Activated T-helper 17 cell treated with anti-CD3 and anti-CD28 coated beads, Interleukin-2, amount 50 U/mL, for 72 hours (primary cell): ENCODE measurements around the gene LRRC9. TPM values are rescaled to one million over a fixed set of nuclear protein-coding genes. Genes with fewer than 3 reads are reported as not detected.
A peak's percentile ranks its signal among the peaks of the same experiment; 100 is the strongest.
"Not testable (repeated sequence)": the region's sequence is repeated elsewhere in the genome, so short reads cannot be mapped to it uniquely, and the experiment has no call there.

Source experiments
- ATAC-seq: fragments of 150-1000 bp; cut with Tn5 transposase; replicated peaks from 2 replicates; pipeline ENCODE4 v1.10.0; 2021; ENCODE audit warnings: mild to moderate bottlenecking, moderate library complexity
- H3K27ac Mint-ChIP-seq: one replicate; pipeline ENCODE4 v1.8.0; 2022; ENCODE audit warnings: mixed read lengths
- H3K27me3 Mint-ChIP-seq: one replicate; pipeline ENCODE4 v1.8.0; 2022; ENCODE audit warnings: mixed read lengths
- H3K36me3 Mint-ChIP-seq: one replicate; pipeline ENCODE4 v1.8.0; 2022; ENCODE audit warnings: low read depth, mild to moderate bottlenecking, mixed read lengths
- H3K4me1 Mint-ChIP-seq: one replicate; pipeline ENCODE4 v1.8.0; 2022; ENCODE audit warnings: mixed read lengths
- H3K4me3 Mint-ChIP-seq: one replicate; pipeline ENCODE4 v1.8.0; 2022; ENCODE audit warnings: mild to moderate bottlenecking, mixed read lengths
- H3K9me3 Mint-ChIP-seq: one replicate; pipeline ENCODE4 v1.8.0; 2022; ENCODE audit warnings: mixed read lengths
- total RNA-seq, 2 donors: library from RNA; stranded (reverse); gene quantifications; one replicate each; pipeline ENCODE4 v1.2.3, GENCODE V29; 2022

The LRRC9 gene
- total RNA-seq, 2 donors from 2014 or later, result not detected

- Mint-ChIP-seq H3K9me3 (no peaks in the 10 kb centered on the region), H3K4me1 (peaks cover 23% of the 10 kb centered on the region), H3K27me3 (no peaks in the 10 kb centered on the region), H3K27ac (no peak overlapping the region), H3K4me3 (peak overlapping the region; percentile 100), H3K36me3 (peaks cover 34% of the 10 kb centered on the region)
- ATAC-seq, result no peak
Observed at GRCh38 chr14:60095231-60095630, 175.3 kb downstream of the LRRC9 start.

GRCh38 chr14:60095781-60096450 is 176.0 kb downstream of the LRRC9 start:
- Mint-ChIP-seq H3K36me3 (peaks cover 34% of the 10 kb centered on the region), H3K4me3 (peak overlapping the region; percentile 100), H3K9me3 (no peaks in the 10 kb centered on the region), H3K27ac (no peak overlapping the region), H3K27me3 (no peaks in the 10 kb centered on the region), H3K4me1 (peaks cover 23% of the 10 kb centered on the region)
- no peak for ATAC-seq

GRCh38 chr14:60097974-60098373 is 178.0 kb downstream of the LRRC9 start:
- Mint-ChIP-seq H3K36me3 (peaks cover 27% of the 10 kb centered on the region), H3K4me1 (peaks cover 23% of the 10 kb centered on the region)

GRCh38 chr14:60099855-60100254 is 179.9 kb downstream of the LRRC9 start:
- H3K36me3 Mint-ChIP-seq, result peaks cover 19% of the 10 kb centered on the region
- H3K27ac Mint-ChIP-seq, H3K9me3 Mint-ChIP-seq, H3K4me1 Mint-ChIP-seq, H3K4me3 Mint-ChIP-seq, ATAC-seq, H3K27me3 Mint-ChIP-seq: not testable (repeated sequence)

More at GRCh38 chr14:60097974-60098373, 178.0 kb downstream of the LRRC9 start:
- no peaks in the 10 kb centered on the region for H3K27me3 Mint-ChIP-seq
- no peaks in the 10 kb centered on the region for H3K9me3 Mint-ChIP-seq
- ATAC-seq, result no peak
- H3K27ac Mint-ChIP-seq, result peak overlapping the region; percentile 4
- H3K4me3 Mint-ChIP-seq, result no peak overlapping the region

GRCh38 chr14:60101786-60102185 is 181.8 kb downstream of the LRRC9 start:
- Mint-ChIP-seq H3K9me3 (no peaks in the 10 kb centered on the region), H3K36me3 (peaks cover 18% of the 10 kb centered on the region), H3K4me1 (peaks cover 5% of the 10 kb centered on the region), H3K4me3 (no peak overlapping the region), H3K27ac (no peak overlapping the region), H3K27me3 (no peaks in the 10 kb centered on the region)
- ATAC-seq, result no peak

GRCh38 chr14:60102389-60102788 is 182.4 kb downstream of the LRRC9 start:
- H3K36me3 Mint-ChIP-seq, result peaks cover 15% of the 10 kb centered on the region
- peaks cover 5% of the 10 kb centered on the region for H3K4me1 Mint-ChIP-seq
- ATAC-seq, result no peak
- H3K27me3 Mint-ChIP-seq, result no peaks in the 10 kb centered on the region
- H3K9me3 Mint-ChIP-seq, result no peaks in the 10 kb centered on the region
- H3K4me3 Mint-ChIP-seq, result no peak overlapping the region
- H3K27ac Mint-ChIP-seq, result no peak overlapping the region

- H3K27me3 Mint-ChIP-seq, result no peaks in the 10 kb centered on the region
- no peak overlapping the region for H3K27ac Mint-ChIP-seq
- no peaks in the 10 kb centered on the region for H3K9me3 Mint-ChIP-seq
- H3K4me1 Mint-ChIP-seq, result peaks cover 5% of the 10 kb centered on the region
- ATAC-seq, result no peak
- H3K4me3 Mint-ChIP-seq, result no peak overlapping the region
- H3K36me3 Mint-ChIP-seq, result peaks cover 29% of the 10 kb centered on the region
Observed at GRCh38 chr14:60106339-60106738, 186.4 kb downstream of the LRRC9 start.

GRCh38 chr14:60107477-60107876 is 187.5 kb downstream of the LRRC9 start:
- ATAC-seq, result no peak
- Mint-ChIP-seq H3K36me3 (peaks cover 29% of the 10 kb centered on the region), H3K27me3 (no peaks in the 10 kb centered on the region), H3K9me3 (no peaks in the 10 kb centered on the region), H3K4me3 (no peak overlapping the region), H3K4me1 (peaks cover 5% of the 10 kb centered on the region), H3K27ac (no peak overlapping the region)

- no peak for ATAC-seq
- H3K27me3 Mint-ChIP-seq, result no peaks in the 10 kb centered on the region
- no peak overlapping the region for H3K4me3 Mint-ChIP-seq
- H3K4me1 Mint-ChIP-seq, result peaks cover 10% of the 10 kb centered on the region
- no peak overlapping the region for H3K27ac Mint-ChIP-seq
- peaks cover 56% of the 10 kb centered on the region for H3K36me3 Mint-ChIP-seq
- H3K9me3 Mint-ChIP-seq, result no peaks in the 10 kb centered on the region
Observed at GRCh38 chr14:60111732-60112131, 191.8 kb downstream of the LRRC9 start.

Other genes starting within 250 kb of the LRRC9 start
- not detected for gene RTN1, start 49.4 kb upstream of the LRRC9 start, total RNA-seq
- gene PCNX4, start 171.8 kb downstream of the LRRC9 start, total RNA-seq, result 10 to 100 TPM; 29.7 to 29.9 TPM
- gene DHRS7, start 245.3 kb downstream of the LRRC9 start, total RNA-seq, result 10 to 100 TPM; 47.6 to 60.6 TPM